GM23338 (cell line): Measurements from ENCODE around the gene TRAF4. TPM values are rescaled to one million over a fixed set of nuclear protein-coding genes. Genes with fewer than 3 reads are reported as not detected.

ENCODE experiments used
- ATAC-seq: fragments of 200-7000 bp; cut with Tn5 transposase; 3 replicates; pipeline ENCODE4 v1.9.1; 2020
- DNase-seq: peaks from one replicate; pipeline ENCODE4 v3.0.0-alpha.2; 2015; ENCODE audit warnings: low spot score
- H2AFZ ChIP-seq: fragments of 200-600 bp; sonication (generic); 2 replicates; pipeline ENCODE4 v1.8.0; 2016; ENCODE audit warnings: antibody characterized with exemption, mild to moderate bottlenecking, moderate library complexity
- H3F3A ChIP-seq: fragments of 200-600 bp; sonication (generic); replicated peaks from 2 replicates; pipeline ENCODE4 v1.8.0; 2017; ENCODE audit warnings: antibody characterized with exemption, mixed run types, low read depth
- H3K27ac ChIP-seq: fragments of 200-600 bp; sonication (generic); 2 replicates; pipeline ENCODE4 v1.6.1; 2016; ENCODE audit warnings: low read depth
- H3K27me3 ChIP-seq: fragments of 200-600 bp; sonication (generic); 2 replicates; pipeline ENCODE4 v1.8.0; 2016; ENCODE audit warnings: mild to moderate bottlenecking, mixed run types, moderate library complexity; ENCODE audit not compliant: insufficient read depth
- H3K36me3 ChIP-seq: fragments of 200-600 bp; sonication (generic); 2 replicates; pipeline ENCODE4 v1.8.0; 2016; ENCODE audit warnings: mild to moderate bottlenecking; ENCODE audit not compliant: insufficient read depth
- H3K4me1 ChIP-seq: fragments of 200-600 bp; sonication (generic); 2 replicates; pipeline ENCODE4 v1.8.0; 2016; ENCODE audit warnings: mild to moderate bottlenecking, moderate library complexity; ENCODE audit not compliant: insufficient read depth
- H3K4me2 ChIP-seq: fragments of 200-600 bp; sonication (generic); 2 replicates; pipeline ENCODE4 v1.7.1; 2017; ENCODE audit warnings: mixed run types
- H3K4me3 ChIP-seq: fragments of 200-600 bp; sonication (generic); 2 replicates; pipeline ENCODE4 v1.6.1; 2016; ENCODE audit warnings: mixed run types
- H3K79me2 ChIP-seq: fragments of 200-600 bp; sonication (generic); replicated peaks from 2 replicates; pipeline ENCODE4 v1.8.0; 2017; ENCODE audit warnings: mild to moderate bottlenecking; ENCODE audit not compliant: insufficient read depth
- H3K9me2 ChIP-seq: fragments of 200-600 bp; sonication (generic); 2 replicates; pipeline ENCODE4 v1.8.0; 2017; ENCODE audit not compliant: insufficient read depth
- H4K20me1 ChIP-seq: fragments of 200-600 bp; sonication (generic); replicated peaks from 2 replicates; pipeline ENCODE4 v1.8.0; 2017; ENCODE audit warnings: mild to moderate bottlenecking; ENCODE audit not compliant: insufficient read depth
- H3K27ac Mint-ChIP-seq: 2 replicates; pipeline ENCODE4 v1.8.0; 2020; ENCODE audit warnings: inconsistent platforms, mild to moderate bottlenecking, moderate library complexity, mixed read lengths
- H3K27me3 Mint-ChIP-seq: 3 replicates; pipeline ENCODE4 v1.8.0; 2022; ENCODE audit warnings: low read depth, mild to moderate bottlenecking, moderate library complexity, mixed read lengths, inconsistent platforms; ENCODE audit not compliant: insufficient read depth, poor library complexity
- H3K36me3 Mint-ChIP-seq: 3 replicates; pipeline ENCODE4 v1.8.0; 2021; ENCODE audit warnings: low read depth, mild to moderate bottlenecking, inconsistent platforms, moderate library complexity, mixed read lengths
- H3K4me1 Mint-ChIP-seq: 3 replicates; pipeline ENCODE4 v1.8.0; 2020; ENCODE audit warnings: mild to moderate bottlenecking, inconsistent platforms, mixed read lengths
- H3K4me3 Mint-ChIP-seq: 3 replicates; pipeline ENCODE4 v1.8.0; 2021; ENCODE audit warnings: moderate library complexity, mild to moderate bottlenecking, inconsistent platforms, mixed read lengths
- H3K9me3 Mint-ChIP-seq: 3 replicates; pipeline ENCODE4 v1.8.0; 2020; ENCODE audit warnings: moderate library complexity, mild to moderate bottlenecking, inconsistent platforms, mixed read lengths
- EZH2 ChIP-seq: fragments of 200-600 bp; sonication (generic); IDR thresholded peaks from one replicate; pipeline ENCODE4 v1.8.0; 2017; ENCODE audit warnings: antibody characterized with exemption, mild to moderate bottlenecking, low read depth; ENCODE audit not compliant: unreplicated experiment
- JUNB ChIP-seq: IDR thresholded peaks from one replicate; pipeline ENCODE4 v1.6.1; 2016; ENCODE audit warnings: antibody characterized with exemption; ENCODE audit not compliant: unreplicated experiment
- POLR2AphosphoS5 ChIP-seq: IDR thresholded peaks from 2 replicates; pipeline ENCODE4 v1.6.1; 2016; ENCODE audit warnings: antibody characterized with exemption, low read depth
- STAT1 ChIP-seq: IDR thresholded peaks from one replicate; pipeline ENCODE4 v1.6.1; 2016; ENCODE audit warnings: antibody characterized with exemption; ENCODE audit not compliant: unreplicated experiment
- ZNF462 ChIP-seq: fragments of 250-450 bp; sonication (Bioruptor Pico); IDR thresholded peaks from 2 replicates; pipeline ENCODE4 v1.5.0; 2020; ENCODE audit warnings: mild to moderate bottlenecking, moderate library complexity
- polyA plus RNA-seq: library from polyadenylated mRNA; unstranded; fragments of >200 nt; fragmentation: Nextera tagmentation; extraction: Ambion mirVana; gene quantifications from 2 replicates; pipeline ENCODE4 v1.2.1, GENCODE V29; 2016
- total RNA-seq: library from RNA; depleted of rRNA; stranded (reverse); fragments of >200 nt; shearing (Covaris generic); gene quantifications from 2 replicates; pipeline ENCODE4 v1.2.3, GENCODE V29; 2014

Gene TRAF4
- total and polyA plus RNA-seq, 2 experiments from 2014 or later = 63.5 to 152 TPM

- Histone ChIP-seq H3K27ac (no peak overlapping the region), H3K36me3 (no peaks in the 10 kb centered on the region; the same call in 1 of the 2 replicates), H3K4me2 (no peak overlapping the region), H4K20me1 (no peaks in the 10 kb centered on the region), H3K79me2 (no peaks in the 10 kb centered on the region), H3K27me3 (no peaks in the 10 kb centered on the region), H3F3A (0 out of 2 replicates have a peak, but pooled peaks cover 3% of the 10 kb centered on the region), H3K4me1 (peaks cover 4% of the 10 kb centered on the region; the same call in 1 of the 2 replicates), H3K4me3 (no peak overlapping the region), H3K9me2 (no peaks in the 10 kb centered on the region), H2AFZ (no peak overlapping the region)
- Mint-ChIP-seq H3K27me3 (peaks cover 9% of the 10 kb centered on the region), H3K9me3 (no peaks in the 10 kb centered on the region; the same call in 2 of the 3 replicates), H3K4me1 (peaks cover 3% of the 10 kb centered on the region; the same call in 2 of the 3 replicates), H3K27ac (no peak overlapping the region), H3K4me3 (no peak overlapping the region), H3K36me3 (peaks cover 37% of the 10 kb centered on the region)
- ATAC-seq = no peak
- TF ChIP-seq STAT1 (no peak), EZH2 (no peak), ZNF462 (CRISPR knock-in tag) (no peak), POLR2AphosphoS5 (no peak), JUNB (no peak)
- no peak for DNase-seq
Measured at GRCh38 chr17:28737316-28737715, 6.5 kb upstream of the TRAF4 start.
